ENCODE data around the gene ANK3. TPM values are rescaled to one million over a fixed set of nuclear protein-coding genes. Genes with fewer than 3 reads are reported as not detected.

ANK3 gene
- total RNA-seq, 2 donors from 2014 or later = 46.0 to 47.8 TPM

DNA sequence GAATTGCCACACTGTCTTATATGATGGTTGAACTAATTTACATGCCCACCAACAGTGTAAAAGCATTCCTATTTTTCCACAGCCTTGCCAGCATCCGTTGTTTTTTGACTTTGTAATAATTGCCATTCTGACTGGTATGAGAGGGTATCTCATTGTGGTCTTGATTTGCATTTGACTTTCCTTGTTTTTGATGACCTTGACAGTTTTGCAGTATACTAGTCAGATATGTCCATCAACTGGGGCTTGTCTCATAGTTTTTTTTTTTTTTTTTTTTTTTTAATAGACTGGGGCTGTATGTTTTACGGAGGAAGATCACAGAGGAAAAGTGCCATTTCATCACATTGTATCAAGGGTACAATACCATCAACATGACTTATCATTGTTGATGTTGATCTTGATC lies 220.6 kb downstream of the ANK3 start:
- no peaks in the 10 kb centered on the region for H3K4me1 ChIP-seq (replicated peaks)
- intact Hi-C loops (cut with DNase I) = no loop called here
- H3K36me3 ChIP-seq = no peaks in the 10 kb centered on the region
- TF ChIP-seq POLR2AphosphoS5 (IDR thresholded peaks at IDR 0.05) (no peak), CTCF (IDR thresholded peaks at IDR 0.05) (no peak), POLR2A (IDR thresholded peaks at IDR 0.05) (no peak)
- no peak overlapping the region for H3K27ac ChIP-seq
- H3K9me3 ChIP-seq = no peaks in the 10 kb centered on the region
- no peak overlapping the region for H3K4me3 ChIP-seq
- 96% methylated on average over 2 of the region's 2 CpGs for WGBS
- H3K27me3 ChIP-seq (replicated peaks; ENCODE audit: insufficient read depth) = no peaks in the 10 kb centered on the region
- DNase-seq (ENCODE audit: low spot score) = no peak

- no peak for TF ChIP-seq POLR2A (IDR thresholded peaks at IDR 0.05)
- TF ChIP-seq CTCF (IDR thresholded peaks at IDR 0.05) = no peak
- TF ChIP-seq POLR2AphosphoS5 (IDR thresholded peaks at IDR 0.05) = no peak
- no peak overlapping the region for H3K27ac ChIP-seq
- H3K36me3 ChIP-seq = no peaks in the 10 kb centered on the region
- no peak overlapping the region for H3K4me3 ChIP-seq
- no peak for DNase-seq (ENCODE audit: low spot score)
- H3K4me1 ChIP-seq (replicated peaks) = no peaks in the 10 kb centered on the region
- intact Hi-C loops (cut with DNase I) = no loop called here
- H3K9me3 ChIP-seq = no peaks in the 10 kb centered on the region
- H3K27me3 ChIP-seq (replicated peaks; ENCODE audit: insufficient read depth) = no peaks in the 10 kb centered on the region
- WGBS = 25% methylated on average over 4 of the region's 4 CpGs
These were observed 222.6 kb downstream of the ANK3 start for GRCh38 chr10:60167050-60167449.

DNA sequence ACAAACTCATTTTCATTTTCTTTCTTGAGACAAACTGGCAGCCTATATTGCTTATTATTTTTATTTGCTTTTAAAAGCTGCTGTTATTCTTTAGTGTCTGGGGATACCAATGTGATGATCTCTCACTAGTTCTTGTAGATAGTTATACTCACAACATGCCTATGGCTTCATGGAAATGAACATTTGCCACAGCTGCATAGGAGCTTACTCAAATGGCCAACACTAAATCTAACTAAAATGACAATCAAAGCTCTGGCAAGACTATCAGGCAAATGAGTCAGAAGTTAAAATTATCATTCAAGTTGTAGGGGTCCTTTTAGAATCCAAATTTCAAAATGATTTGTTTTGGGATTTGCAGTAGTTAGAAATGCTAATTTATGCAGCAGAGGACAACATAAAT lies 225.9 kb downstream of the ANK3 start:
- no peak for DNase-seq (ENCODE audit: low spot score)
- intact Hi-C loops (cut with DNase I) = no loop called here
- H3K27ac ChIP-seq = no peak overlapping the region
- TF ChIP-seq POLR2AphosphoS5 (IDR thresholded peaks at IDR 0.05) (no peak), CTCF (IDR thresholded peaks at IDR 0.05) (no peak), POLR2A (IDR thresholded peaks at IDR 0.05) (no peak)
- H3K9me3 ChIP-seq = no peaks in the 10 kb centered on the region
- no peaks in the 10 kb centered on the region for H3K4me1 ChIP-seq (replicated peaks)
- H3K4me3 ChIP-seq = no peak overlapping the region
- no peaks in the 10 kb centered on the region for H3K36me3 ChIP-seq
- H3K27me3 ChIP-seq (replicated peaks; ENCODE audit: insufficient read depth) = no peaks in the 10 kb centered on the region

- TF ChIP-seq POLR2AphosphoS5 (IDR thresholded peaks at IDR 0.05) = no peak
- no peak for TF ChIP-seq CTCF (IDR thresholded peaks at IDR 0.05)
- no peak for TF ChIP-seq POLR2A (IDR thresholded peaks at IDR 0.05)
- H3K4me1 ChIP-seq (replicated peaks) = no peaks in the 10 kb centered on the region
- DNase-seq (ENCODE audit: low spot score) = no peak
- no peaks in the 10 kb centered on the region for H3K9me3 ChIP-seq
- intact Hi-C loops (cut with DNase I) = no loop called here
- H3K4me3 ChIP-seq = no peak overlapping the region
- H3K27ac ChIP-seq = no peak overlapping the region
- WGBS = 44% methylated on average over 1 of the region's 1 CpG
- H3K36me3 ChIP-seq = no peaks in the 10 kb centered on the region
- no peaks in the 10 kb centered on the region for H3K27me3 ChIP-seq (replicated peaks; ENCODE audit: insufficient read depth)
These were observed 227.0 kb downstream of the ANK3 start for GRCh38 chr10:60162631-60163030.

DNA sequence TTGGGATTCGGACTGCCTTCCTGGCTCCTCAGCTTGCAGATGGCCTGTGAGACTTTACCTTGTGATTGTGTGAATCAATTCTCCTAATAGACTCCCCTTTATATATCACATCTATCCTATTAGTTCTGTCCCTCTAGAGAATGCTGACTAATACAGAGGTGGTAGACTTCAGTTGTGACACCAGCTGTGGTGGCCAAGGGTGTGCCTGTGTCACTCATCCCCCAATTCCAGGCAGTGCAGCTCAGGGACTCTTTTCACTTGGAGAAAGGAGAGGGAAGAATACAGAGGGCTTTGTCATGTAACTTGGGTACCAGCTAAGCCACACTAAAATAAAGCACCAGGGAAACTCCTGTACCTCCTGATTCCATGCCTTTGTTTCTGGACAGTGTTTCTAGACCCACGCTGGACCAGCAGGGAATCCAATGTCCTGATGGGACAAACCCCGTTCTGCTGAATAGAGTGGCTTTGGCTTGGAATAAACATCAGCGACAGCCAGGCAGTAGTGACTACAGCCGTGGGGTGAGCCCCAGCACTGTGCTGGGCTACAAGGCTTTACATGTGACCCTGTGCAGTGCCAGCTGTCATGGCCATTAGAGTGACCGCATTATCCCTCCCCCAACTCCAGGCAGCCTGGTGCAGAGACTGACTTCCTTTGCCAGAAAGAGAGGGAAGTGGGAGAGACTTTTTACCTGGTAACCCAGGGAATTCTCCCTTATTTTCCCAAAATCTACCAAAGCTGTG lies 233.6 kb downstream of the ANK3 start:
- Histone ChIP-seq H3K27me3 (replicated peaks; ENCODE audit: insufficient read depth) (no peaks in the 10 kb centered on the region), H3K4me1 (replicated peaks) (no peaks in the 10 kb centered on the region), H3K4me3 (no peak overlapping the region), H3K9me3 (no peaks in the 10 kb centered on the region), H3K36me3 (no peaks in the 10 kb centered on the region), H3K27ac (no peak overlapping the region)
- TF ChIP-seq POLR2A (IDR thresholded peaks at IDR 0.05) (no peak), POLR2AphosphoS5 (IDR thresholded peaks at IDR 0.05) (no peak), CTCF (IDR thresholded peaks at IDR 0.05) (no peak)
- intact Hi-C loops (cut with DNase I) = no loop called here
- 92% methylated on average over 6 of the region's 6 CpGs for WGBS
- DNase-seq (ENCODE audit: low spot score) = no peak
